Stimulated activated memory B cell treated with anti-CD40 and anti-IgM and Interleukin-4, amounts not matched to agents 10 μg/mL and 1 μg/mL and 100 μg/mL, for 72 hours (primary cell): ENCODE measurements around the gene NOD2.

Experiments
- ATAC-seq: fragments of 150-1000 bp; cut with Tn5 transposase; 2 replicates; pipeline ENCODE4 v1.10.0; 2021
- H3K27ac Mint-ChIP-seq: one replicate; pipeline ENCODE4 v1.8.0; 2022; ENCODE audit warnings: mild to moderate bottlenecking, mixed read lengths
- H3K27me3 Mint-ChIP-seq: one replicate; pipeline ENCODE4 v1.8.0; 2022; ENCODE audit warnings: mixed read lengths
- H3K36me3 Mint-ChIP-seq: one replicate; pipeline ENCODE4 v1.8.0; 2022; ENCODE audit warnings: mixed read lengths
- H3K4me1 Mint-ChIP-seq: one replicate; pipeline ENCODE4 v1.8.0; 2022; ENCODE audit warnings: mixed read lengths
- H3K4me3 Mint-ChIP-seq: one replicate; pipeline ENCODE4 v1.8.0; 2022; ENCODE audit warnings: mild to moderate bottlenecking, moderate library complexity, mixed read lengths
- H3K9me3 Mint-ChIP-seq: one replicate; pipeline ENCODE4 v1.8.0; 2022; ENCODE audit warnings: mixed read lengths

NOD2 gene

DNA sequence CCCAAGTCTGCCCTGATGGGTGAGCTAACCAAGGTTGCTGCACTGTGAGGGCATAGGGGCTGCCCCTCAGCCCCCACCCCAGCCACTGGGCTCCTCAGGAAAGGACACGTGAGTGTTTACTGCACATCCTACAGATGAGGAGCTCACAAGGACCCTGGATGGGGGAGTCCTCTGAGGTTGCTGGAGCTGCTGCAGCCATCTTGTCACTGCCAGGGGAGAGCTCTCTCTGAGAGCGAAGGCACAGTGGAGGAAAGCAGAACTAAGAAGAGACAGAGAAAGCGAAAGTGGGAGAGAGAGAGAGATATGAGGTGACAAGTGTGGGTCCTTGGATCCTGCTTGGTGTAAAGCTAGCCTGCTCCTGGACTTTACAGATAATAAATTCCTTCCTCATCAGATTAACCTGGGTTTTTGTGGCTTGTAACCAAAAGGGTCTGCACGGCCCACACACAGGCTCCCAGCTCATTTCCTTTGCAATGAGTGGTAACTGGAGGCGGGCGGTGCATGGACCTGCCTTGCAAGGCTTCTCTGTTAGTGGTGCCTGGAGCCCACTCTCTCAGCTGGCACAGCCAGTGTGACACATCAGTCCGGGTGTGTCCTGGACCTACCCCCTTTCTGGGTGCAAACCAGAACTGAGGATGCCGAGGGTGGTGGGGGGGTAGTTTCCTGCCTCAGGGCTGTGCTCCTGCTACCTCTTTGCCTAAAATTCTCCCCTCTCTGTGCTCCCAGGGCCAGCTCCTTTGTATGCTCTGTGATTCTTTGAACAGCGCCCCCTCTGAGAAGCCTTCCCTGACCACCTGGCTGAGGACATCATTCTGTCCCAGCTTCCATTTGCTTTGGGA lies 26.5 kb upstream of the NOD2 start:
- peak; percentile 82 for ATAC-seq
- peaks cover 32% of the 10 kb centered on the region for H3K4me1 Mint-ChIP-seq
- H3K9me3 Mint-ChIP-seq = peaks cover 2% of the 10 kb centered on the region
- H3K4me3 Mint-ChIP-seq = peak overlapping the region; percentile 52
- H3K27ac Mint-ChIP-seq = peak overlapping the region; percentile 85
- no peaks in the 10 kb centered on the region for H3K27me3 Mint-ChIP-seq
- H3K36me3 Mint-ChIP-seq = peaks cover 30% of the 10 kb centered on the region

GRCh38 chr16:50667497-50668367 lies 25.7 kb upstream of the NOD2 start:
- peaks cover 7% of the 10 kb centered on the region for H3K9me3 Mint-ChIP-seq
- peak overlapping the region; percentile 52 for H3K4me3 Mint-ChIP-seq
- ATAC-seq = no peak
- H3K4me1 Mint-ChIP-seq = peaks cover 32% of the 10 kb centered on the region
- peaks cover 39% of the 10 kb centered on the region for H3K36me3 Mint-ChIP-seq
- peak overlapping the region; percentile 85 for H3K27ac Mint-ChIP-seq
- no peaks in the 10 kb centered on the region for H3K27me3 Mint-ChIP-seq

DNA sequence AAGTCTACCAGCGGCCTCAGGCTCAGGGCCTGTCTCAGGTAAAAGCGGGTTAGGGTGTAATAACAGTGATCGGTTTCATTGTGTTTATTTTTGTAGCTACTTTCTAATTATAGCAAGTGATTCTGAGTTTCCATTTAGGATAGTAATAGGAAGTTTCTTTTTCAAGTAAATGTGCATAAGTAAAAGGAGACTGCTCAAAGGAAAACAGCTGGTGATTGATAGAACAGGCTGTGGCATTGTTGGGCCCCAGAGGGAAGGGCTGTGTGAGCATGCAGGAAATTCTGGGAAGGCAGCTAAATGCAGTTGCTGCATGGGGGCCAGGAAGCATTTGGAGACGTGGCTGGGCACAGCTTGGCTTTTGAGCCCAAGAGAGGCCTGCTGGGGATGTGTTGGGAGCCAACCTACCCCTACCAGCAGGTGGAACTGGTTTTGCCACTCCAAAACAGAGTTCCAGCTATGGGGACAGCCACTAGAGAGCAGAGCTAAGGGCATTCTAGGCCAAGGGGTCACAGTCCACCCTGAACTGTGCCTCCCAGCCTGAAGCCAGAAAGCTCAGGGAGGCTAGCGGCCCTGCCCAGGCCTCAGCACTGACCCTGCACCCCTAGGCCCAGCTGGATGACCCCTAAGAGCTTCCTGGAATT lies 24.9 kb upstream of the NOD2 start:
- Mint-ChIP-seq H3K4me3 (no peak overlapping the region), H3K27ac (peak overlapping the region; percentile 85)
- no peak for ATAC-seq

DNA sequence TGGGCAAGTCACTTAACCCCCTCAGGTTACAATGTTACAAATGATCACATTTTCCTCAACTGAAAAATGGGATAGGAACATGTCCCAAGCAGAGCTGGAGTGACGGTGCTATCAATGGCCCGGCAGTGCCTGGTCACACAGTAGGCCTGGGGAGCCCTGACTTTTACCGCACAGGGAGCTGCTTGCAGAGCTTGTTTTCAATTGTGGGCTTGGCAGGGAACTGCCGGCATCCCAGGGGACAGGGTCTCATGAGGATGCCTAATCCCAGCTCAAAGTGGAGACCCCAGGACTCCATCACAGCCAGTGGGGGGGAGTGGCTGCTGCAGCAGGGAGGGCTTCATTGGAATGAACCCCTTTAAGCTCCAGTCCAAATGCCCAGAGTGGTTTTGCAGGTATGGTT lies 23.7 kb upstream of the NOD2 start:
- no peak overlapping the region for H3K27ac Mint-ChIP-seq
- H3K36me3 Mint-ChIP-seq = peaks cover 59% of the 10 kb centered on the region
- H3K4me1 Mint-ChIP-seq = peaks cover 31% of the 10 kb centered on the region
- peaks cover 12% of the 10 kb centered on the region for H3K9me3 Mint-ChIP-seq
- ATAC-seq = no peak
- no peaks in the 10 kb centered on the region for H3K27me3 Mint-ChIP-seq
- no peak overlapping the region for H3K4me3 Mint-ChIP-seq

More for the DNA sequence above, 24.9 kb upstream of the NOD2 start:
- Mint-ChIP-seq H3K27me3 (no peaks in the 10 kb centered on the region), H3K36me3 (peaks cover 46% of the 10 kb centered on the region), H3K9me3 (peaks cover 12% of the 10 kb centered on the region), H3K4me1 (peaks cover 32% of the 10 kb centered on the region)

GRCh38 chr16:50670476-50670875 lies 22.9 kb upstream of the NOD2 start:
- Mint-ChIP-seq H3K27ac (no peak overlapping the region), H3K36me3 (peaks cover 66% of the 10 kb centered on the region), H3K9me3 (peaks cover 12% of the 10 kb centered on the region), H3K4me1 (peaks cover 23% of the 10 kb centered on the region), H3K4me3 (no peak overlapping the region), H3K27me3 (no peaks in the 10 kb centered on the region)
- ATAC-seq = no peak

DNA sequence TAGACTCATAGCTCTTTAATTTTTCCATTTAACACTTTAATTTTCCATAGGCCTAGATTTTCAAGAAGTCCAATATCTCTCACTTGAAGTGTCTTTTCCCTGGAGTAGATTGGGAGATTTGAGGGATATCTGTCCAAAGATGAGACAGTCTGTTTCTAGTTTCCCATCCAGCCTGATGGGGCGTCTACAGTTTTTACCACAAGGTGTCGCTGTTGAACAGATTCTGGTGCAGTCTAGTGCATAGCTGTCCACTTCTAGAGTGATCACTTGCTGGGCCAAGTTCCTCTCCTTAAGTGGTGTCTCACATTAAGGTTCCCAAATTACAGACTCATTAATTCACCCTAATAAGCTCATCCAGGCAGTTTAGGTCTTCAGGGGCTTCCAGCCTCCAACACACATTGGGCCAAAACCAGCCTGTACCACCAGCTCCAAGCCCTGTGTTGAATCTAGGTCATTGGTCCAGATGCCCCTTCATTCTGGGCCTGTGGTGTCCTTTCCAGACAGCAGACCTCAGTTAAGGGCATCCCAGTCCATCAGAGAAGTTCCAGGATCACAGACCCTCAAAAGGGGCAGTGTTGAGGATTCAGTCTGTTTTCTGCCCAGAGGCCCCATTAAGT lies 21.7 kb upstream of the NOD2 start:
- Mint-ChIP-seq H3K9me3 (peaks cover 10% of the 10 kb centered on the region), H3K27ac (no peak overlapping the region), H3K36me3 (peaks cover 79% of the 10 kb centered on the region), H3K4me1 (peaks cover 18% of the 10 kb centered on the region), H3K27me3 (no peaks in the 10 kb centered on the region), H3K4me3 (no peak overlapping the region)
- ATAC-seq = peak; percentile 42

GRCh38 chr16:50673496-50674275 lies 19.7 kb upstream of the NOD2 start:
- ATAC-seq = no peak
- H3K9me3 Mint-ChIP-seq = peaks cover 9% of the 10 kb centered on the region
- H3K27ac Mint-ChIP-seq = no peak overlapping the region
- no peaks in the 10 kb centered on the region for H3K27me3 Mint-ChIP-seq
- H3K4me1 Mint-ChIP-seq = peaks cover 13% of the 10 kb centered on the region
- H3K4me3 Mint-ChIP-seq = no peak overlapping the region
- peaks cover 87% of the 10 kb centered on the region for H3K36me3 Mint-ChIP-seq

DNA sequence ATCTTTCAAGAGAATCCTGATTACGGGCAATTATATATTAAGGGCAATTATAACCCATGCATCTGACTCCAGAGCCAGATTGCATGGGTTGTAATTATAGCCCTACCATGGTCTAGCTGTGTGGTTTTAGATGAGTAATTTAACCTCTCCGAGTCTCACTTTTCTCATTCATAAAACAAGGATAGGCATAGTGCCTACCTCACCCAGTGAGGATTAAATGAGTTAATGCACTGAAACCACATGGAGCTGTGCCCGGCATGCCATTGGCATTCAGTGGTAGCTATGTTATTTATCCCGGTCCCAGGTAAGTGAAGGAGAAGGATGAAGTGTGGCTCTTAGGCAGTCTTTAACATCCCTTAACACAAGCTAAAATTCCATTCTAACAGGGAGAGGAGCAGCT lies 18.6 kb upstream of the NOD2 start:
- no peak for ATAC-seq
- Mint-ChIP-seq H3K27me3 (no peaks in the 10 kb centered on the region), H3K4me3 (no peak overlapping the region), H3K27ac (no peak overlapping the region), H3K9me3 (peaks cover 9% of the 10 kb centered on the region), H3K36me3 (peaks cover 91% of the 10 kb centered on the region), H3K4me1 (peaks cover 25% of the 10 kb centered on the region)

DNA sequence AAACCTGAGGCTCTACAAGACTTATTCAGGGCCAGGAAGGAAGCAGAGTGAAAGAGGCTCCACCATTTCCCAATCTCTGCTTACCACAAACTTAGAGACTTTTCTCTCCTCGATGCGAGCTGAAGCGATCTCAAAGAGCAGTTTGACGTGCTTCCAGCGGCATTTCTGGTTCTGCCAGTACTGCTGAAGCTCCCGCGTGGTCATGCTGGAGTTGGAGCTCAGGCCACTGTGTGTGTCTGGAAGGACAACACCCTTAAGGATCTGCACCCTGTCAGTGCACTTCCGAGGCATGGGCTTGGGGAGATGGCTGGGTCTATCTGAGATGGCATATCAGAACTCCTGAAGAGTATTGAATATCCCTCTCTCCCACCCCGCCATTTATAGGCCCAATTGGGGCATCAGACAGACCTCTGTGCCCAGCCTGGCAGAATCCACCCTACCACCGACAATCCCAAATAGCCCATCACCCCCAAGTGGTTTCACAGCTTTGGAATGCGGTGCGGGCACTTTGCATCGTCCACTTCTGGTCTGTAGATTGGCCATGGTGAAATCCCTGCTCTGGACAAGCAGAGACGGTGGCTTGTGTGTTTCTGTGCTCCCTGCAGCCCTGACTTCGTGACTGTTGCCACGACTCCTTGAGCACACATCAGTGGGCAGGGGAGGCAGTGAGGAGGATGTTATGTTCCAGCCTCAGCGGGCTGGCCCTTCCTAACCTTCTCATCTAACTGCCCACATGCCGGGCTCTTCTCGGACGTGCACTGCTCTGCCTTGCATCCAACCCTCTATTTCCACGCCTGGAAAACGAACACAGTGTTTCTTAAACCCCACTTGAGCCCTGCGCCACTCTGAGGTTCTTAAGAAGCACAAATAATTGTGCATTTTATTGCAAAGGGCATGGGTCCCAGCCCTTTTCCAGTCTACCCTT lies 17.5 kb upstream of the NOD2 start:
- H3K9me3 Mint-ChIP-seq = peaks cover 9% of the 10 kb centered on the region
- H3K4me1 Mint-ChIP-seq = peaks cover 32% of the 10 kb centered on the region
- H3K4me3 Mint-ChIP-seq = no peak overlapping the region
- H3K36me3 Mint-ChIP-seq = peaks cover 81% of the 10 kb centered on the region
- peak overlapping the region; percentile 37 for H3K27ac Mint-ChIP-seq
- H3K27me3 Mint-ChIP-seq = no peaks in the 10 kb centered on the region
- no peak for ATAC-seq

DNA sequence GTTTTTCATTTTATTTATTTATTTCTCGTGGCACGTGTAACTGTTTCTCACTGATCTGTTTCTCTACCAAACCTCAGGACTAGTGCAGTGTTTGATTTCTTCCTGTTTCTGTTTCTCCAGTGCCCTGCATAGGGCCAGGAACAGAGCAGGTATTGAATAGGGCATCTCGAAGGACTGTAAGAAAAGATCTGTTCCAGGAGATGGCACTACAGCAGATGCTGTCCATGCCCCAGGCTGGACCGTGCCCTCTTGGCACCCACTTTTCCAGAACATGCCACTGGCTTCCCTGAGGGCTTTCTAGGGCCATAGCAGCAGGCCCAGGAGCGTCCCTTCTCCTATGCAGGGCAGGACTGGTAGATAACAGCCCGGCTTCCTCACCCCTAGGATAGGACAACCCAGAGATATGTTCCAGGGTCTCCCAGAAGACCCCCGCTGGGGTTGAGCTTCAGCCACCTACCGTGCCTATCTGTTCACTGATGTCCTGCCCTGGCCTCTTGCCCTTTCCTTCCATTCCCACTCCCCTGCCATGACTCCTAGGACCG lies 16.7 kb upstream of the NOD2 start:
- Mint-ChIP-seq H3K27me3 (no peaks in the 10 kb centered on the region), H3K36me3 (peaks cover 73% of the 10 kb centered on the region), H3K27ac (peak overlapping the region; percentile 92), H3K9me3 (peaks cover 9% of the 10 kb centered on the region), H3K4me1 (peaks cover 39% of the 10 kb centered on the region), H3K4me3 (no peak overlapping the region)
- ATAC-seq = no peak

GRCh38 chr16:50677351-50677750 lies 16.1 kb upstream of the NOD2 start:
- Mint-ChIP-seq H3K9me3 (peaks cover 8% of the 10 kb centered on the region), H3K4me1 (peaks cover 45% of the 10 kb centered on the region), H3K27ac (peak overlapping the region; percentile 92), H3K36me3 (peaks cover 67% of the 10 kb centered on the region), H3K27me3 (no peaks in the 10 kb centered on the region), H3K4me3 (no peak overlapping the region)
- ATAC-seq = no peak

- peaks cover 55% of the 10 kb centered on the region for H3K4me1 Mint-ChIP-seq
- H3K27me3 Mint-ChIP-seq = no peaks in the 10 kb centered on the region
- peak overlapping the region; percentile 92 for H3K27ac Mint-ChIP-seq
- peak overlapping the region; percentile 66 for H3K4me3 Mint-ChIP-seq
- peaks cover 56% of the 10 kb centered on the region for H3K36me3 Mint-ChIP-seq
- ATAC-seq = no peak
- H3K9me3 Mint-ChIP-seq = no peaks in the 10 kb centered on the region
Measured at GRCh38 chr16:50678531-50678930, 14.9 kb upstream of the NOD2 start.

- Mint-ChIP-seq H3K4me3 (no peak overlapping the region), H3K27ac (peak overlapping the region; percentile 92), H3K27me3 (no peaks in the 10 kb centered on the region), H3K4me1 (peaks cover 62% of the 10 kb centered on the region), H3K9me3 (no peaks in the 10 kb centered on the region), H3K36me3 (peaks cover 48% of the 10 kb centered on the region)
- ATAC-seq = no peak
Measured at GRCh38 chr16:50679266-50679665, 14.1 kb upstream of the NOD2 start.
